ENCODE measurements around the gene SMIM38. TPM values are rescaled to one million over a fixed set of nuclear protein-coding genes. Genes with fewer than 3 reads are reported as not detected.

The SMIM38 gene
- total RNA-seq, 3 donors from 2014 or later, result 2.2 TPM; not detected in 2

DNA sequence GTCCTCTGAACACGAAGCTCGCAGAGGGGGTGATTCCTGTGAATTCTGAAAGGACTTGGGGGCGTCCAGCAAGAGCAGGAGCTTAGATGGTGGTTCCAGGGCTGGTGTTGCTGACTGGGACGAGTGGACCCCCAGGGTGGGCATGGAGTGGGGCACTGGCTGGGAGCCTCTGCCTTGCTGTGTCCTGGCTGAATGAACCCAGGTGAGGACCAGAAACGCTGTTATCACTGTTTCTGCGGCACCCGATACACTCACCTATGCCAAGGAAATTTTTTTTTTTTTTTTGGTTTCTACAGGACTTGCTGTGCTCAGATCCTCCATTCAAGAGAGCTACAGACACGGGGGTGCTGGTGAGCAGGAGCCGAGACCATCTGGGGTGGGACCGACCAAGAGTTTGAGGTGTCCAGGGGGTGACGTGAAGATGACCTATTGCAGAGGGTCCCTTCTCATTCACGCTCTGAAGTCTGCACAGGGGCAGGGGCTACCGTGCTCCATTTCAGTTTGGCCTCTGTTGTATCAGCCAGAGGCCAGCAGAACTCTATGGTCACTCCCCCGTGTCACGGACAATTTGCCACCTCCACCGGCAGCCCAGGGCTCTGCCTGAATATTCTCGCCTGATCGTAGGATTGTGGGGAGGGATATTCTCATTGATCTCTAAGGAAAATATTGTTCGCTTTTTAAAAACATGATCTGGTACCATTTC is 3.6 kb downstream of the SMIM38 start:
- DNase-seq (no peak), ATAC-seq (no peak)
- intact Hi-C loops (cut with DNase I, micrococcal nuclease), result no loop called here

DNA sequence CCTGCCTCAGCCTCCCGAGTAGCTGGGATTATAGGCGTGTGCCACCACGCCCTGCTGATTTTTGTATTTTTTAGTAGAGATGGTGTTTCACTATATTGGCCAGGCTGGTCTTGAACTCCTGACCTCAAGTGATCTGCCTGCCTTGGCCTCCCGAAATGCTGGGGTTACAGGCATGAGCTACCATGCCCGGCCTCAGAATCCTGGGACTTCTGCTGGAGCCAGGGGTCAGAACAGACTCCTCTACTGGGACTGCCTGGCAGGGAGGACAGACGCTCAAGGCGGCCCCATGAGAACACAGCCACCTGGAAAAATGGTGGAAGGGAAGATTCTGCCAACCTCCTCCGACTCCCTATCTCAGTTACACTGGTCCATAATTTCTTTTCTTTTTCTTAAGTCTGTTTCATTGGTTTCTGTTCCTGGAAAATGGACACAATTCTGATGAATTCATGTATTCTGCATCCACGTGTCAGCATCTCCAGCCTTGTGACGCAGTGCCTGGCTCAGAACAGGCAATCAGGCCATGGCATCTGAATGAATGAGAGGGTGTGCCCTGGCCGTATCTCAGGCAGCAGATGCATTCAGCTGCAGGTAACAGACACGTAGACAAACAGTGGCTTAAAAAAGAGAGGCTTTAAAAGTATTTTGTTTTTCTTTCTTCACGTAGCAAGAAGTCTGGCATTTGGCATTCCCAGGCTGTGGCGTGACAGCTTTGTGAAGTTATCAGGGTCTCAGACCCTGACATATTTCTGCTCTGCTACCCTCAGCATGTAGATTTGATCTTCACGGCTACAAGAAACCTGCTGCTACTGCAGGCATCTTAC is 4.8 kb downstream of the SMIM38 start:
- H3K4me3 ChIP-seq, result no peak overlapping the region
- H3K9me3 ChIP-seq, result no peaks in the 10 kb centered on the region
- H3K36me3 ChIP-seq (ENCODE audit: low read depth), result no peaks in the 10 kb centered on the region
- no peak for ATAC-seq
- intact Hi-C loops (cut with DNase I, micrococcal nuclease), result no loop called here
- TF ChIP-seq CTCF (IDR thresholded peaks at IDR 0.05), result no peak
- H3K4me1 ChIP-seq (ENCODE audit: low read depth), result no peaks in the 10 kb centered on the region
- no peak for DNase-seq

More for the DNA sequence above, 3.6 kb downstream of the SMIM38 start:
- Histone ChIP-seq H3K36me3 (ENCODE audit: low read depth) (no peaks in the 10 kb centered on the region), H3K9me3 (no peaks in the 10 kb centered on the region), H3K4me3 (no peak overlapping the region), H3K4me1 (ENCODE audit: low read depth) (no peaks in the 10 kb centered on the region)
- no peak for TF ChIP-seq CTCF (IDR thresholded peaks at IDR 0.05)

GRCh38 chr11:69161117-69161407 is 5.3 kb downstream of the SMIM38 start:
- Histone ChIP-seq H3K4me1 (ENCODE audit: low read depth) (no peaks in the 10 kb centered on the region), H3K9me3 (no peaks in the 10 kb centered on the region), H3K4me3 (no peak overlapping the region), H3K36me3 (ENCODE audit: low read depth) (no peaks in the 10 kb centered on the region)
- ATAC-seq, result no peak
- DNase-seq, result no peak
- intact Hi-C loops (cut with DNase I, micrococcal nuclease), result no loop called here
- TF ChIP-seq CTCF (IDR thresholded peaks at IDR 0.05), result no peak

DNA sequence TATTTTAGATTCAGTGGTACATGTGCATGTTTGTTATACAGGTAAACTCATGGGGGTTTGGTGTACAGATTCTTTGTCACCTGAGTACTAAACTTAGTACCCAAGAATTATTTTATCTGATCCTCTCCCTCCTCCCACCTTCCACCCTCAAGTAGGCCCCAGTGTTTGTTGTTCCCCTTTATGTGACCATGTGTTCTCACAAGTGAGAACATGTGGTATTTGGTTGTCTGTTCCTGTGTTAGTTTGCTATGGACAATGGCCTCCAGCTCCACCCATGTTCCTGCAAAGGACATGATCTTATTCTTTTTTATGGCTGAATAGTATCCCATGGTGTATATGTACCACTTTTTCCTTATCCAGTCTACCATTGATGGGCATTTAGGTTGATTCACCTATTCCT is 6.8 kb downstream of the SMIM38 start:
- no peak for DNase-seq
- Histone ChIP-seq H3K4me3 (no peak overlapping the region), H3K9me3 (no peaks in the 10 kb centered on the region), H3K36me3 (ENCODE audit: low read depth) (no peaks in the 10 kb centered on the region), H3K4me1 (ENCODE audit: low read depth) (no peaks in the 10 kb centered on the region)
- intact Hi-C loops (cut with DNase I, micrococcal nuclease), result no loop called here
- no peak for TF ChIP-seq CTCF (IDR thresholded peaks at IDR 0.05)
- no peak for ATAC-seq

DNA sequence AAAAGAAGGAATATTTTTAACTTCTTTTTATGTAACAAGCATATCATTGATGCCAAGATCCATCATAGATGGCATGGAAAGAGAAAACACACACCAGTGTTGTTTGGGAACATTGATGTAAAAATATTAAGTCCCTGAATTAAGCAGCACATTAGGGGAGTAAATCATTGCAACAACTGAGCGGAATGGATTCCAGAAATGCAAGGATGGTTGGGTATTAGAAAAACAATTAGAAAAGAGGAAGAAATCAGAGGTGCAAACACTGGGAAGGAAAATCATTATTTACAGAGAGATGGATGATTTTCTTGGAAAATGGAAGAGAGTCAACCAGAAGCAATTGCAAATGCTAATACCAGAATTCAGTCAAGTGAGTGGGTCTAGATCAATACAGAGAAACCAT is 8.1 kb downstream of the SMIM38 start:
- ATAC-seq (no peak), DNase-seq (no peak)
- intact Hi-C loops (cut with DNase I, micrococcal nuclease), result no loop called here
- TF ChIP-seq CTCF (IDR thresholded peaks at IDR 0.05), result no peak
- Histone ChIP-seq H3K36me3 (ENCODE audit: low read depth) (no peaks in the 10 kb centered on the region), H3K4me3 (no peak overlapping the region), H3K9me3 (no peaks in the 10 kb centered on the region), H3K4me1 (ENCODE audit: low read depth) (no peaks in the 10 kb centered on the region)

All from mucosa of descending colon (tissue), 3 donors.